HG03060 (cell line): ENCODE measurements around the gene FLOT1.
"Not testable (repeated sequence)": the region's sequence is repeated elsewhere in the genome, so short reads cannot be mapped to it uniquely, and the experiment has no call there.

Source experiments
- ATAC-seq: cut with Tn5 transposase; IDR thresholded peaks from one replicate; pipeline ENCODE4 v1.9.1; 2021; ENCODE audit warnings: low read depth, moderate number of reproducible peaks; ENCODE audit not compliant: unreplicated experiment

FLOT1 gene

DNA sequence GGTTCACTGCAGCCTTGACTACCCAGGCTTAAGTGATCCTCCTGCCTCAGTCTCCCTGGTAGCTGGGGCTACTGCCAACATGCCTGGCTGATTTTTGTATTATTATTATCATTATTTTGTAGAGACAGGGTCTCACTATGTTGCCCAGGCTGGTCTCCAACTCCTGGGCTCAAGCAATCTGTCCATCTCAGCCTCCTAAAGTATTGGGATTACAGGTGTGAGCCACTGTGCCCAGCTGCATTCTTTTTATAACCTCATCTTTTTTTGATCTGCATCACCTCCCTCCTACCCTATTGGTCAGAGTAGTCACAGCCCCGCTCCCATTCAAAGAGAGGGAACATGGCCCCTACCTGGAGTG is 25.4 kb upstream of the FLOT1 start:
- ATAC-seq: no peak

DNA sequence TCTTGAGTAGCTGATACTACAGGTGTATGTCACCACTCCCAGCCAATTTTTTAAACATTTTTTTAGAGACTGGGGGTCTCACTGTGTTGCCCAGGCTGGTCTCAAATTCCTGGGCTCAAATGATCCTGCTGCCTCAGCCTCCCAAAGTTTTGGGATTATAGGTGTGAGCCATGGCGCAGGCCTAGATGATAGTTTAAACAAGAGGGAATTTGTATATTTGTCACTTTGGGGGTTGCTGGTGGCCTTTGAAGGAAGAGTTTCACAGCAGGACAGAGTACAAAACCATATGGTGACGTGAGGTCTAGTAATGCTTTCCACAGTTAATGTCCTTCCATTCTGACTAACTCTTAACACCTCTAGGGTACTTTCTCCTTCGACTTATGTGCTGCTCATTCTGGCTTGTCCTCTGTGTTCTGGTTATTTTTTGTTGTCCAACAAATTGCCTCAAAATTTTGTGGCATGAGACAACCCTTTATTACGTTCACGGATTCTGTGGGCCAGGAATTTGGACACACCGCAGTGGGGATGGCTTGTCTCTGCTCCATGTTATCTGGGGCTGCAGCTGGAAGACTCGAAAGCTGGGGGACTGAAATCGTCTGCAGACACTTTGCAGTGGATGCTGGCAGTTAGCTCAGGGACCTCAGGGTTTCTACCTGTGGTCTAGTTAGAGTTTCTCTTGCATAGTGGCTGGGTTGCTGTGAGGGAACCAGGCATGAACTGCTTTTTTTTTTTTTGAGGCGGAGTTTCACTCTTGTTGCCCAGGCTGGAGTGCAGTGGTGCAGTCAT is 24.9 kb upstream of the FLOT1 start:
- no peak for ATAC-seq

GRCh38 chr6:30766461-30767157 is 24.1 kb upstream of the FLOT1 start:
- ATAC-seq: no peak

- ATAC-seq: not testable (repeated sequence)
Observed at GRCh38 chr6:30765495-30765894, 23.0 kb upstream of the FLOT1 start.

DNA sequence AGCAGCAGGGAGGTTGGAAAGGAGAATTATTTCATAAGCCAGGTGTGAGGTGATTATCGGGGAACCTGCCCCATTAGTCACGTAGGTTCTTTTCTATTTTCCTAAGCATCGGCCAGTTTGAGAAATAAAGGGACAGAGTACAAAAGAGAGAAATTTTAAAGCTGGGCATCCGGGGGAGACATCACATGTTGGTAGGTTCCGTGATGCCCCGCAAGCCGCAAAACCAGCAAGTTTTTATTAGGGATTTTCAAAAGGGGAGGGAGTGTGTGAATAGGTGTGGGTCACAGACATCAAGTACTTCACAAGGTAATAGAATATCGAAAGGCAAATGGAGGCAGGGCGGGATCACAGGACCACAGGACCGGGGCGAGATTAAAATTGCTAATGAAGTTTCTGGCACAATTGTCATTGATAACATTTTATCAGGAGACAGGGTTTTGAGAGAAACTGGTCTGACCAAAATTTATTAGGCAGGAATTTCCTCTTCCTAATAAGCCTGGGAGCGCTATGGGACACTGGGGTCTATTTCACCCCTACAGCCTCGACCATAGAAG is 22.1 kb upstream of the FLOT1 start:
- not testable (repeated sequence) for ATAC-seq

GRCh38 chr6:30763618-30764489 is 21.4 kb upstream of the FLOT1 start:
- ATAC-seq: no peak

DNA sequence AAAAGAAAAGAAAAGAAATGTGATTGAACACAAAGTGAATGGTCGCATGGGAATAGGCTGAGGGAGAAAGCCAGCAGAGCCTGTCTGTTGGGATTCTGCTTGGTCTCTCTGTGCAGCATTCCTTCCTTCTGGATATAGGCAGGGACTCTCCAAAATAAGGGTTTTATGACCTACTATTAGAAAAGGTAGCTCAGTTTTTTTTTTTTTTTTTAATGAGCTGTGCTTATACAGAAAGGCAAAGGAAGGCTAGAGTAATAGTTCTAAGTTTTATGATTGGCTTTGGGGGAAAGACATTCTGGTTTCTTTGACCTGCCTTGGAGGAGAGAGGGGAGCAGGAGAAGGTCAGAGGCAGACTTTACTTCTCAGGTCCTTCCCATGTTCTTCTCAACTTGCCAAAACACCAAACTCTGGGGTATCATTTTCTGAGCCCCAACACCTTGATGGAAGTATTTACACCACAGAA is 20.7 kb upstream of the FLOT1 start:
- ATAC-seq: no peak

- no peak for ATAC-seq
Observed at GRCh38 chr6:30761791-30762429, 19.4 kb upstream of the FLOT1 start.

GRCh38 chr6:30760549-30760948 is 18.1 kb upstream of the FLOT1 start:
- ATAC-seq: no peak

GRCh38 chr6:30759575-30760239 is 17.2 kb upstream of the FLOT1 start:
- ATAC-seq: no peak

GRCh38 chr6:30757261-30757904 is 14.9 kb upstream of the FLOT1 start:
- no peak for ATAC-seq

GRCh38 chr6:30756405-30757003 is 14.0 kb upstream of the FLOT1 start:
- ATAC-seq: not testable (repeated sequence)

- no peak for ATAC-seq
Observed at GRCh38 chr6:30754631-30755030, 12.1 kb upstream of the FLOT1 start.

GRCh38 chr6:30752157-30752927 is 9.9 kb upstream of the FLOT1 start:
- no peak for ATAC-seq

DNA sequence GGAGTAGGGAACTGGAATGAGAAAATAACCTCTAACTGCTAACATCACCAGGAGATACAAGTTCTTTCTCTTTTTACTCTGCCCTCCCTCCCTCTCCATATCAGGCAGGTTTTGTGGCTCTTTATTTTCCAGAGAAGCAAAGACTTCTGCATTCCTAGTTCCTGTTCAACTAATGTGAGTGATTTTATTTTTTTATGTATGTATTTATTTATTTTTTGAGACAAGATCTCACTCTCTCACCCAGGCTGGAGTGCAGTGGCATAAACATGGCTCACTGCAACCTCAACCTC is 7.8 kb upstream of the FLOT1 start:
- ATAC-seq: no peak

DNA sequence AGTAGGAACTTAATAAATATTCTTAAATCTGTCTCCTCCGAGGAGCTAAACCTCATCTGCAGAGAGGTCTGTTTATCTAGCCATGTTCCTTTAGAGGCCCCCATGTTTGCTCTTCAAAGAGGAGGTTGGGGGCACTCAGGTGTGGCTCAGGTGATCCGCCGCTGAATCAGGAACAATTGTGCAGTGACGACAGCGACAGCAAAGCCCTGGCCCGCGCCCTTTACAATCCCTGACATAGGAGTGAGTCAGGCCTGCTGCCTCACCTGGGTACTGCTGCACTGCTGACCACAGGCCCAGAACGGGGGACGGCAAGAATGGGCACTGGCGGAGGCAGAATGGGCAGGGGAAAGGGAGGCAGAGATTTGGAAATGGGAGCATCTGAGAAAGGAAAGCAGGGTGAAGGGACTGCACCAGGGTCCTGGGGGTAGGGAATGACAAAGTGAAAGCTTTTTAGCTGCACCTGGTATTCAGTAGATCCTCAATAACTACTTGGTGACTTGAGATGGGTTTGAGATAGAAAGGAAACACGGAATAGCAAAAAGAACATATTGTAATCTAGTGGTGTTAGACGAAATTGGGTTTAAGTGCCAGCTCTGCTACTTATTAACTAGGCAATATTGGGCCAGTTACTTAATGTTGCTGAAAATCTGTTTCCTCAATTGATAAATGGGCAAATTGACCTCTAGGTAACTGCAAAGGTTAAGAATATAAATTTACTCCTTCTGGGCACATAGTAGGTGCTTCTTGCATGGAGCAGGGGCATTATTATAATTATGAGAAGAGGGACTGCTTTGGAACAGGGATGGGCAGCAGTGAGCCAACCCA is 7.3 kb upstream of the FLOT1 start:
- ATAC-seq: no peak

DNA sequence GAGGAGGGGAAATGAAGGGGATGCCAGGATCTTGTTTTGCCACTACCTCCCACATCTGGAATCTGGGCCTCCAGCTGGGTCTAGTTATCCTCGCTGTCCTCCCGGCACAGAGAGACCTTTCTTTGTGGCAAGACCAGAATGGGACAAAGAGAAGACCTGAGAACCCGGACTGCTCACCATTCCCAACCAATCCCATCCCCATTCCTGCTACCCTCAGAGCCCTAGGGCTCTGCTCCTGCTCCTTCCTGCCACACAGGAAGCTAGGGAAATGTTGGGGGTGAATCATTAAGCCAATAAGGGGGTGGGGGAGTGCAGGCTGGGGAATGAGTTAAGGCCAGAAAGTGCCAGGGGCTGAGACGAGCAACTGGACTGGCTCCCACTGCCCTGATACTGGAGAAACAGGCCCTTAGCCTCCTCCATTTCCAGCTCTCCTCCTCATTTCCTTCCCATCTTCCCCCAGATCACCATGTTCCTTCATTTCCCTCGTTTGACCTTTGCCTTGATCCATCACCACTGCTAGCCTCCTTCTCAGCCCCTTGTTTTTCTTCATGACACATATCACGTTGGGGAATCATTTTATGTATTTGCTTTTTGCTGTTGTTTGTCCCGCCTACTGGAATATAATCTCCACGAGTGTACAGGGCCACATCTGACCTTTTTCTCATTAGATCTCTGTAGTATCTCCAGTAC is 6.5 kb upstream of the FLOT1 start:
- ATAC-seq: no peak
